GM12874 (cell line): ENCODE measurements around the gene FGD6.

Source experiments
- CTCF ChIP-seq: IDR thresholded peaks from 2 replicates; pipeline ENCODE4 v1.5.1; 2011; ENCODE audit warnings: low read depth, mild to moderate bottlenecking, control low read depth, low read length, moderate library complexity; ENCODE audit not compliant: insufficient read depth

Gene FGD6

GRCh38 chr12:95202691-95203486 lies 14.4 kb downstream of the FGD6 start:
- TF ChIP-seq CTCF: no peak

GRCh38 chr12:95201056-95201670 lies 16.1 kb downstream of the FGD6 start:
- TF ChIP-seq CTCF: no peak

- no peak for TF ChIP-seq CTCF
Observed at GRCh38 chr12:95200128-95200894, 17.0 kb downstream of the FGD6 start.

- TF ChIP-seq CTCF: no peak
Observed at GRCh38 chr12:95198914-95199313, 18.4 kb downstream of the FGD6 start.

GRCh38 chr12:95197636-95198035 lies 19.6 kb downstream of the FGD6 start:
- no peak for TF ChIP-seq CTCF

GRCh38 chr12:95195122-95195521 lies 22.1 kb downstream of the FGD6 start:
- TF ChIP-seq CTCF: no peak

- no peak for TF ChIP-seq CTCF
Observed at GRCh38 chr12:95193139-95193538, 24.1 kb downstream of the FGD6 start.
